Measurements from ENCODE around the gene PKP2.

GRCh38 chr12:32891526-32891925 lies 5.1 kb downstream of the PKP2 start:
- no peak for TF ChIP-seq POLR2A (IDR thresholded peaks at IDR 0.05)
- no peak for TF ChIP-seq CTCF (IDR thresholded peaks at IDR 0.05)
